Activated CD4-positive, alpha-beta T cell treated with anti-CD3 and anti-CD28 coated beads, Interleukin-2, amount 50 U/mL, for 16 hours (primary cell): ENCODE measurements around the gene B3GNT4.
A peak's percentile ranks its signal among the peaks of the same experiment; 100 is the strongest.
"Not testable (repeated sequence)": the region's sequence is repeated elsewhere in the genome, so short reads cannot be mapped to it uniquely, and the experiment has no call there.

Source experiments
- DNase-seq: peaks from one replicate; pipeline ENCODE4 v3.0.0-alpha.2; 2020

Gene B3GNT4

GRCh38 chr12:122203301-122204166, at the start of gene B3GNT4:
Gene B3GNT4, plus strand, starts transcription at chr12:122203709. Its CDS starts 910 bp downstream, at chr12:122204619.
- DNase-seq = peak; percentile 59

- no peak for DNase-seq
Measured at GRCh38 chr12:122155705-122156104, 47.8 kb upstream of the B3GNT4 start.

GRCh38 chr12:122158700-122159285, 44.7 kb upstream of the B3GNT4 start:
- DNase-seq = no peak

- DNase-seq = peak; percentile 15
Measured at GRCh38 chr12:122159882-122160281, 43.6 kb upstream of the B3GNT4 start.

GRCh38 chr12:122160761-122161160, 42.7 kb upstream of the B3GNT4 start:
- no peak for DNase-seq

- peak; percentile 51 for DNase-seq
Measured at GRCh38 chr12:122161682-122162081, 41.8 kb upstream of the B3GNT4 start.

- DNase-seq = no peak
Measured at GRCh38 chr12:122162976-122163375, 40.5 kb upstream of the B3GNT4 start.

- DNase-seq = peak; percentile 89
Measured at GRCh38 chr12:122166422-122167349, 36.8 kb upstream of the B3GNT4 start.

- no peak for DNase-seq
Measured at GRCh38 chr12:122167356-122167925, 36.1 kb upstream of the B3GNT4 start.

- no peak for DNase-seq
Measured at GRCh38 chr12:122168492-122168891, 35.0 kb upstream of the B3GNT4 start.

GRCh38 chr12:122171399-122171798, 32.1 kb upstream of the B3GNT4 start:
- no peak for DNase-seq

GRCh38 chr12:122172262-122172939, 31.1 kb upstream of the B3GNT4 start:
- DNase-seq = no peak

GRCh38 chr12:122174155-122174845, 29.2 kb upstream of the B3GNT4 start, which contains the start of gene IL31:
Gene IL31, minus strand, starts transcription at chr12:122174221. Its CDS starts 49 bp downstream, at chr12:122174172.
- no peak for DNase-seq

- DNase-seq = not testable (repeated sequence)
Measured at GRCh38 chr12:122176473-122176872, 27.0 kb upstream of the B3GNT4 start.

GRCh38 chr12:122182887-122183587, 20.5 kb upstream of the B3GNT4 start, which contains the start of gene LRRC43:
Gene LRRC43, plus strand, starts transcription at chr12:122183123. Its CDS starts 22 bp downstream, at chr12:122183145.
- no peak for DNase-seq

- no peak for DNase-seq
Measured at GRCh38 chr12:122183588-122183940, 19.9 kb upstream of the B3GNT4 start.

- no peak for DNase-seq
Measured at GRCh38 chr12:122184517-122184916, 19.0 kb upstream of the B3GNT4 start.

- DNase-seq = no peak
Measured at GRCh38 chr12:122185079-122185478, 18.4 kb upstream of the B3GNT4 start.

- no peak for DNase-seq
Measured at GRCh38 chr12:122185494-122186082, 17.9 kb upstream of the B3GNT4 start.

- no peak for DNase-seq
Measured at GRCh38 chr12:122187466-122187865, 16.0 kb upstream of the B3GNT4 start.
